ENCODE data around the gene C13orf46. TPM values are rescaled to one million over a fixed set of nuclear protein-coding genes. Genes with fewer than 3 reads are reported as not detected.
A peak's percentile ranks its signal among the peaks of the same experiment; 100 is the strongest.

Gene C13orf46
- total RNA-seq, 1 experiment from 2014 or later, result not detected

- Histone ChIP-seq H3K36me3 (replicated peaks; ENCODE audit: control insufficient read depth, insufficient read depth, low read length) (no peaks in the 10 kb centered on the region), H3K27me3 (ENCODE audit: control insufficient read depth, insufficient read depth, low read length) (no peaks in the 10 kb centered on the region), H3K4me3 (ENCODE audit: insufficient read depth, low read depth, low read length) (no peak overlapping the region; the same call in 1 of the 2 replicates)
- DNase-seq, result peak; percentile 98
Measured at GRCh38 chr13:113951246-113951999, 22.5 kb downstream of the C13orf46 start.

GRCh38 chr13:113950451-113951245 lies 23.2 kb downstream of the C13orf46 start:
- Histone ChIP-seq H3K4me3 (ENCODE audit: insufficient read depth, low read depth, low read length) (no peak overlapping the region), H3K27me3 (ENCODE audit: control insufficient read depth, insufficient read depth, low read length) (no peaks in the 10 kb centered on the region), H3K36me3 (replicated peaks; ENCODE audit: control insufficient read depth, insufficient read depth, low read length) (no peaks in the 10 kb centered on the region)
- no peak for DNase-seq

GRCh38 chr13:113949546-113949945 lies 24.3 kb downstream of the C13orf46 start:
- Histone ChIP-seq H3K36me3 (replicated peaks; ENCODE audit: control insufficient read depth, insufficient read depth, low read length) (no peaks in the 10 kb centered on the region), H3K27me3 (ENCODE audit: control insufficient read depth, insufficient read depth, low read length) (no peaks in the 10 kb centered on the region), H3K4me3 (ENCODE audit: insufficient read depth, low read depth, low read length) (no peak overlapping the region)
- no peak for DNase-seq

GRCh38 chr13:113948034-113948742 lies 25.7 kb downstream of the C13orf46 start:
- H3K4me3 ChIP-seq (ENCODE audit: insufficient read depth, low read depth, low read length), result no peak overlapping the region
- H3K36me3 ChIP-seq (replicated peaks; ENCODE audit: control insufficient read depth, insufficient read depth, low read length), result no peaks in the 10 kb centered on the region
- H3K27me3 ChIP-seq (ENCODE audit: control insufficient read depth, insufficient read depth, low read length), result no peaks in the 10 kb centered on the region
- peak; percentile 38 for DNase-seq

- no peaks in the 10 kb centered on the region for H3K27me3 ChIP-seq (ENCODE audit: control insufficient read depth, insufficient read depth, low read length)
- no peaks in the 10 kb centered on the region for H3K36me3 ChIP-seq (replicated peaks; ENCODE audit: control insufficient read depth, insufficient read depth, low read length)
- no peak overlapping the region for H3K4me3 ChIP-seq (ENCODE audit: insufficient read depth, low read depth, low read length)
- DNase-seq, result peak; percentile 88
Measured at GRCh38 chr13:113947311-113948033, 26.4 kb downstream of the C13orf46 start.

- DNase-seq, result peak; percentile 64
- Histone ChIP-seq H3K36me3 (replicated peaks; ENCODE audit: control insufficient read depth, insufficient read depth, low read length) (no peaks in the 10 kb centered on the region), H3K27me3 (ENCODE audit: control insufficient read depth, insufficient read depth, low read length) (no peaks in the 10 kb centered on the region), H3K4me3 (ENCODE audit: insufficient read depth, low read depth, low read length) (no peak overlapping the region)
Measured at GRCh38 chr13:113946409-113947181, 27.3 kb downstream of the C13orf46 start.

- Histone ChIP-seq H3K27me3 (ENCODE audit: control insufficient read depth, insufficient read depth, low read length) (no peaks in the 10 kb centered on the region), H3K36me3 (replicated peaks; ENCODE audit: control insufficient read depth, insufficient read depth, low read length) (no peaks in the 10 kb centered on the region), H3K4me3 (ENCODE audit: insufficient read depth, low read depth, low read length) (no peak overlapping the region)
- DNase-seq, result no peak
Measured at GRCh38 chr13:113945857-113946408, 27.9 kb downstream of the C13orf46 start.

GRCh38 chr13:113943821-113944565 lies 29.9 kb downstream of the C13orf46 start:
- H3K4me3 ChIP-seq (ENCODE audit: insufficient read depth, low read depth, low read length), result no peak overlapping the region
- H3K36me3 ChIP-seq (replicated peaks; ENCODE audit: control insufficient read depth, insufficient read depth, low read length), result no peaks in the 10 kb centered on the region
- DNase-seq, result peak; percentile 41
- no peaks in the 10 kb centered on the region for H3K27me3 ChIP-seq (ENCODE audit: control insufficient read depth, insufficient read depth, low read length)

- Histone ChIP-seq H3K36me3 (replicated peaks; ENCODE audit: control insufficient read depth, insufficient read depth, low read length) (no peaks in the 10 kb centered on the region), H3K4me3 (ENCODE audit: insufficient read depth, low read depth, low read length) (no peak overlapping the region), H3K27me3 (ENCODE audit: control insufficient read depth, insufficient read depth, low read length) (no peaks in the 10 kb centered on the region)
- DNase-seq, result peak; percentile 48
Measured at GRCh38 chr13:113942591-113943103, 31.2 kb downstream of the C13orf46 start.

- DNase-seq, result no peak
- Histone ChIP-seq H3K27me3 (ENCODE audit: control insufficient read depth, insufficient read depth, low read length) (no peaks in the 10 kb centered on the region), H3K36me3 (replicated peaks; ENCODE audit: control insufficient read depth, insufficient read depth, low read length) (no peaks in the 10 kb centered on the region), H3K4me3 (ENCODE audit: insufficient read depth, low read depth, low read length) (no peak overlapping the region)
Measured at GRCh38 chr13:113941571-113942191, 32.2 kb downstream of the C13orf46 start.

GRCh38 chr13:113939944-113940297 lies 34.0 kb downstream of the C13orf46 start:
- H3K27me3 ChIP-seq (ENCODE audit: control insufficient read depth, insufficient read depth, low read length), result no peaks in the 10 kb centered on the region
- no peak overlapping the region for H3K4me3 ChIP-seq (ENCODE audit: insufficient read depth, low read depth, low read length)
- H3K36me3 ChIP-seq (replicated peaks; ENCODE audit: control insufficient read depth, insufficient read depth, low read length), result no peaks in the 10 kb centered on the region
- no peak for DNase-seq

- Histone ChIP-seq H3K36me3 (replicated peaks; ENCODE audit: control insufficient read depth, insufficient read depth, low read length) (no peaks in the 10 kb centered on the region), H3K27me3 (ENCODE audit: control insufficient read depth, insufficient read depth, low read length) (no peaks in the 10 kb centered on the region)
Measured at GRCh38 chr13:113939129-113939943, 34.5 kb downstream of the C13orf46 start.

More at GRCh38 chr13:113939129-113939943, 34.5 kb downstream of the C13orf46 start:
- no peak overlapping the region for H3K4me3 ChIP-seq (ENCODE audit: insufficient read depth, low read depth, low read length)
- DNase-seq, result no peak

All from H7 (cell line).